Lower leg skin (tissue), 3 donors: ENCODE results near the gene GALK2.

Experiments used
- POLR2A ChIP-seq, 2 donors: fragments of 450-650 bp; IDR thresholded peaks; one replicate each; pipeline ENCODE4 v1.6.1; 2016 to 2017; ENCODE audit warnings: antibody characterized with exemption in 2 of 2, mild to moderate bottlenecking in 1 of 2, moderate library complexity in 1 of 2
- TF ChIP-seq, protein P1 (sequence below), 3 donors: fragments of 450-650 bp; IDR thresholded peaks; one replicate each; pipeline ENCODE4 v1.5.1; 2016; ENCODE audit warnings: antibody characterized with exemption in 3 of 3, mild to moderate bottlenecking in 3 of 3, moderate library complexity in 2 of 3

DNA sequence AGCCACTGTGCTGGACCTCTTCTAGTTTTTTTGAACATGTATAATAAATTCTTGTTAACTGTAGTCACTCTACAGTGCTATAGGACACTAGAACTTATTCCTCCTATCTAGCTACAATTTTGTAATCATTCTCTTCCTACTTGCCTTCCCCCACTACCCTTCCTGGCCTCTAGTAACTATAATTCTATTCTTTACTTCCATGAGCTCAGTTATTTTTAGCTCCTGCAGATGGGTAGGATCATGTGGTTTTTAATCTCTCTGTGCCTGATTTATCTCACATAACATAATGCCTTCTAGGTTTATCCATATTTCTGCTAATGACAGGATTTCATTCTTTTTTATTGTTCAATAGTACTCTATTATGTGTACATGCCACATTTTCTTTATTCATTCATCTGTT lies 139.8 kb downstream of the GALK2 start:
- TF ChIP-seq POLR2A (IDR thresholded peaks at IDR 0.05), result no peak
- TF ChIP-seq, protein P1, sequence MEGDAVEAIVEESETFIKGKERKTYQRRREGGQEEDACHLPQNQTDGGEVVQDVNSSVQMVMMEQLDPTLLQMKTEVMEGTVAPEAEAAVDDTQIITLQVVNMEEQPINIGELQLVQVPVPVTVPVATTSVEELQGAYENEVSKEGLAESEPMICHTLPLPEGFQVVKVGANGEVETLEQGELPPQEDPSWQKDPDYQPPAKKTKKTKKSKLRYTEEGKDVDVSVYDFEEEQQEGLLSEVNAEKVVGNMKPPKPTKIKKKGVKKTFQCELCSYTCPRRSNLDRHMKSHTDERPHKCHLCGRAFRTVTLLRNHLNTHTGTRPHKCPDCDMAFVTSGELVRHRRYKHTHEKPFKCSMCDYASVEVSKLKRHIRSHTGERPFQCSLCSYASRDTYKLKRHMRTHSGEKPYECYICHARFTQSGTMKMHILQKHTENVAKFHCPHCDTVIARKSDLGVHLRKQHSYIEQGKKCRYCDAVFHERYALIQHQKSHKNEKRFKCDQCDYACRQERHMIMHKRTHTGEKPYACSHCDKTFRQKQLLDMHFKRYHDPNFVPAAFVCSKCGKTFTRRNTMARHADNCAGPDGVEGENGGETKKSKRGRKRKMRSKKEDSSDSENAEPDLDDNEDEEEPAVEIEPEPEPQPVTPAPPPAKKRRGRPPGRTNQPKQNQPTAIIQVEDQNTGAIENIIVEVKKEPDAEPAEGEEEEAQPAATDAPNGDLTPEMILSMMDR (IDR thresholded peaks at IDR 0.05), result no peak
